22Rv1 (cell line): ENCODE data around the gene OSBPL3.
"Not testable (repeated sequence)": the region's sequence is repeated elsewhere in the genome, so short reads cannot be mapped to it uniquely, and the experiment has no call there.

ENCODE experiments used
- H3K27ac ChIP-seq: fragments of 450-650 bp; 2 replicates; pipeline ENCODE4 v1.5.1; 2017
- CTCF ChIP-seq: fragments of 450-650 bp; IDR thresholded peaks from 2 replicates; pipeline ENCODE4 v1.5.1; 2017; ENCODE audit warnings: mild to moderate bottlenecking
- ZFX ChIP-seq: fragments of 450-650 bp; IDR thresholded peaks from 2 replicates; pipeline ENCODE4 v1.6.1; 2017; ENCODE audit warnings: antibody characterized with exemption, borderline replicate concordance

OSBPL3 gene

GRCh38 chr7:24912424-24912823, 67.6 kb downstream of the OSBPL3 start:
- TF ChIP-seq ZFX: no peak
- no peak for TF ChIP-seq CTCF
- no peak overlapping the region for H3K27ac ChIP-seq

- H3K27ac ChIP-seq: no peak overlapping the region
- TF ChIP-seq CTCF (no peak), ZFX (no peak)
These were observed 68.8 kb downstream of the OSBPL3 start for GRCh38 chr7:24911213-24911603.

- no peak overlapping the region for H3K27ac ChIP-seq
These were observed 69.3 kb downstream of the OSBPL3 start for GRCh38 chr7:24910551-24911212.

GRCh38 chr7:24908727-24909126, 71.3 kb downstream of the OSBPL3 start:
- no peak for TF ChIP-seq ZFX
- no peak for TF ChIP-seq CTCF
- H3K27ac ChIP-seq: no peak overlapping the region

More at GRCh38 chr7:24910551-24911212, 69.3 kb downstream of the OSBPL3 start:
- TF ChIP-seq ZFX (no peak), CTCF (no peak)

GRCh38 chr7:24908166-24908565, 71.8 kb downstream of the OSBPL3 start:
- no peak for TF ChIP-seq CTCF
- no peak for TF ChIP-seq ZFX
- no peak overlapping the region for H3K27ac ChIP-seq

- no peak for TF ChIP-seq CTCF
- TF ChIP-seq ZFX: no peak
- no peak overlapping the region for H3K27ac ChIP-seq
These were observed 72.6 kb downstream of the OSBPL3 start for GRCh38 chr7:24907311-24907886.

GRCh38 chr7:24905996-24906770, 73.8 kb downstream of the OSBPL3 start:
- TF ChIP-seq CTCF: no peak
- no peak for TF ChIP-seq ZFX
- H3K27ac ChIP-seq: no peak overlapping the region

GRCh38 chr7:24903992-24904391, 76.0 kb downstream of the OSBPL3 start:
- not testable (repeated sequence) for H3K27ac ChIP-seq
